Measurements from ENCODE around the gene MN1. TPM values are rescaled to one million over a fixed set of nuclear protein-coding genes. Genes with fewer than 3 reads are reported as not detected.

Gene MN1
- total and polyA plus RNA-seq, 2 donors (not counting 1 experiment from before 2014, with no cell fraction given): 0.02 to 0.12 TPM

DNA sequence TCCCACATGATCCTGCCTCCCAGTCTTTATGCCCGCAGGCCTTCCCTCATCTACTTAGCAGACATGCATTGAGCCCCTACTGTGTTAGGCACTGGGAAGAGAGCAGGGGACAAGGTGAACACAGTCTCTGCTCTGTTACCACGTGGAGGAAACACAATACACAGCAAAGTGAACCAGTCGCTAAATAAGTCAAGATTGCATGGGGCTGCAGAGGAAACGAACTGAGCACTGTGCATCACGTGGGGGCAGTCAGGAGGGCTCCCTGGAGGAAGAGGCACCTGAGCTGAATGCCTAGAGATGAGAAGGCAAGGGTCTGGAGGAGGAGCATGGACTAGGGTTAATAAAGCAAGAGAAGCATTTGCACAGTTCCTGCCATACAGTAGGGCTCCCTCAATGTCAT lies 102.7 kb downstream of the MN1 start:
- no peak overlapping the region for H3K4me3 ChIP-seq (ENCODE audit: control extremely low read depth in 1 of 5, extremely low read depth in 1 of 5, insufficient read depth in 1 of 5, low read depth in 2 of 5, low read length in 4 of 5)
- peaks cover 2% of the 10 kb centered on the region for H3K9me3 Mint-ChIP-seq (ENCODE audit: insufficient read depth)
- POLR2A ChIA-PET: interaction anchor here (0.6 kb wide), 1 partner anchor 44 kb away, joined by 7 read pairs; no protein-coding TSS in a partner anchor
- CTCF ChIA-PET: no interaction called here
- no peak overlapping the region for H3K9ac ChIP-seq (ENCODE audit: low read length)
- WGBS (ENCODE audit: insufficient coverage): 58% methylated on average over 5 of the region's 5 CpGs
- H3K4me1 ChIP-seq (ENCODE audit: control insufficient read depth in 2 of 2, insufficient read depth in 2 of 2, low read length in 2 of 2): no peaks in the 10 kb centered on the region
- no peaks in the 10 kb centered on the region for H3K27me3 ChIP-seq (replicated peaks in 1 of 4; ENCODE audit: control extremely low read depth in 1 of 4, control insufficient read depth in 3 of 4, insufficient read depth in 4 of 4, low read length in 3 of 4)
- ATAC-seq (ENCODE audit: low read depth) (no peak), DNase-seq (no peak)
- H3K27ac ChIP-seq (ENCODE audit: low read length in 2 of 2): no peak overlapping the region
- no peak overlapping the region for H3K4me3 Mint-ChIP-seq
- H3K36me3 ChIP-seq (replicated peaks in 1 of 2; ENCODE audit: control extremely low read depth in 1 of 2, control insufficient read depth in 1 of 2, extremely low read depth in 1 of 2, insufficient read depth in 2 of 2, low read length in 1 of 2): no peaks in the 10 kb centered on the region
- no peaks in the 10 kb centered on the region for H3K79me2 ChIP-seq (ENCODE audit: control insufficient read depth, insufficient read depth, low read length)
- H3K27ac Mint-ChIP-seq: no peak overlapping the region
- peaks cover 0 to 45% (median 0%) of the 10 kb centered on the region in 3 donors for H3K9me3 ChIP-seq (ENCODE audit: control extremely low read depth in 1 of 3, control insufficient read depth in 2 of 3, insufficient read depth in 1 of 3, low read length in 2 of 3)
- no peak overlapping the region for H3K4me2 ChIP-seq (replicated peaks; ENCODE audit: low read depth, low read length, poor library complexity, severe bottlenecking)
- intact Hi-C loops (cut with micrococcal nuclease): no loop called here
- H2AFZ ChIP-seq (ENCODE audit: insufficient read depth, low read depth, low read length, poor library complexity, severe bottlenecking): no peak overlapping the region
- H4K20me1 ChIP-seq (ENCODE audit: control insufficient read depth, insufficient read depth, low read length, poor library complexity, severe bottlenecking): no peaks in the 10 kb centered on the region
- H3K4me1 Mint-ChIP-seq: no peaks in the 10 kb centered on the region
- TF ChIP-seq EZH2 (IDR thresholded peaks at IDR 0.05; ENCODE audit: borderline replicate concordance, insufficient read depth, low read depth, low read length, poor library complexity, severe bottlenecking): no peak
- TF ChIP-seq, protein P1, sequence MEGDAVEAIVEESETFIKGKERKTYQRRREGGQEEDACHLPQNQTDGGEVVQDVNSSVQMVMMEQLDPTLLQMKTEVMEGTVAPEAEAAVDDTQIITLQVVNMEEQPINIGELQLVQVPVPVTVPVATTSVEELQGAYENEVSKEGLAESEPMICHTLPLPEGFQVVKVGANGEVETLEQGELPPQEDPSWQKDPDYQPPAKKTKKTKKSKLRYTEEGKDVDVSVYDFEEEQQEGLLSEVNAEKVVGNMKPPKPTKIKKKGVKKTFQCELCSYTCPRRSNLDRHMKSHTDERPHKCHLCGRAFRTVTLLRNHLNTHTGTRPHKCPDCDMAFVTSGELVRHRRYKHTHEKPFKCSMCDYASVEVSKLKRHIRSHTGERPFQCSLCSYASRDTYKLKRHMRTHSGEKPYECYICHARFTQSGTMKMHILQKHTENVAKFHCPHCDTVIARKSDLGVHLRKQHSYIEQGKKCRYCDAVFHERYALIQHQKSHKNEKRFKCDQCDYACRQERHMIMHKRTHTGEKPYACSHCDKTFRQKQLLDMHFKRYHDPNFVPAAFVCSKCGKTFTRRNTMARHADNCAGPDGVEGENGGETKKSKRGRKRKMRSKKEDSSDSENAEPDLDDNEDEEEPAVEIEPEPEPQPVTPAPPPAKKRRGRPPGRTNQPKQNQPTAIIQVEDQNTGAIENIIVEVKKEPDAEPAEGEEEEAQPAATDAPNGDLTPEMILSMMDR (IDR thresholded peaks at IDR 0.05): no peak
- no peaks in the 10 kb centered on the region for H3K27me3 Mint-ChIP-seq

Other genes starting within 250 kb of the MN1 start
- gene PITPNB, start 117.5 kb upstream of the MN1 start, total RNA-seq: 81.0 and 82.3 TPM in 2 replicates
- 17.5 and 26.4 TPM in 2 replicates for gene PITPNB, start 117.5 kb upstream of the MN1 start, polyA plus RNA-seq